ENCODE measurements around the gene NOL7. TPM values are rescaled to one million over a fixed set of nuclear protein-coding genes. Genes with fewer than 3 reads are reported as not detected.

Gene NOL7
- total and polyA plus RNA-seq, 2 donors (not counting 3 experiments of a cell fraction or from before 2014, with no cell fraction given) = 36.3 to 80.0 TPM

- Histone ChIP-seq H3K4me1 (ENCODE audit: control insufficient read depth, extremely low read depth, insufficient read depth, low read length) (peaks cover 17% of the 10 kb centered on the region), H2AFZ (ENCODE audit: low read depth, low read length) (no peak overlapping the region), H3K27me3 (ENCODE audit: control insufficient read depth in 2 of 2, insufficient read depth in 2 of 2, low read length in 2 of 2) (no peaks in the 10 kb centered on the region), H4K20me1 (replicated peaks; ENCODE audit: control insufficient read depth, extremely low read depth, insufficient read depth, low read length) (no peaks in the 10 kb centered on the region), H3K4me2 (ENCODE audit: insufficient read depth, low read length) (no peak overlapping the region), H3K36me3 (ENCODE audit: control insufficient read depth in 2 of 2, extremely low read depth in 1 of 2, insufficient read depth in 2 of 2, low read length in 2 of 2) (peaks cover 0 to 14% of the 10 kb centered on the region in 2 experiments), H3K4me3 (replicated peaks in 1 of 3; ENCODE audit: insufficient read depth in 1 of 3, low read depth in 1 of 3, low read length in 3 of 3) (no peak overlapping the region), H3K79me2 (ENCODE audit: control insufficient read depth, insufficient read depth, low read length) (peaks cover 25% of the 10 kb centered on the region), H3K9me1 (replicated peaks; ENCODE audit: control insufficient read depth, extremely low read depth, insufficient read depth, low read length) (no peaks in the 10 kb centered on the region), H3K27ac (ENCODE audit: insufficient read depth, low read depth, low read length) (no peak overlapping the region), H3K9me3 (replicated peaks; ENCODE audit: control insufficient read depth, insufficient read depth, low read length) (no peaks in the 10 kb centered on the region), H3K9ac (replicated peaks; ENCODE audit: extremely low read depth, insufficient read depth, low read length) (no peak overlapping the region)
- TF ChIP-seq POLR2A (IDR thresholded peaks at IDR 0.05; ENCODE audit: low read depth, low read length) = no peak
- no peak for TF ChIP-seq POLR2AphosphoS5 (IDR thresholded peaks at IDR 0.05; ENCODE audit: insufficient read depth, low read depth, low read length)
- TF ChIP-seq MYC (IDR thresholded peaks at IDR 0.05; ENCODE audit: low read depth, low read length) = no peak
- no peak for TF ChIP-seq CTCF (IDR thresholded peaks at IDR 0.05; ENCODE audit: extremely low read depth in 1 of 2, insufficient read depth in 1 of 2, low read depth in 1 of 2, low read length in 2 of 2)
- no peak for TF ChIP-seq EZH2 (IDR thresholded peaks at IDR 0.05; ENCODE audit: borderline replicate concordance, low read depth, low read length, severe bottlenecking)
- no peak for TF ChIP-seq JUN (IDR thresholded peaks at IDR 0.05; ENCODE audit: borderline replicate concordance, insufficient read depth, insufficient read length, low read depth)
- no peak for TF ChIP-seq GATA2 (IDR thresholded peaks at IDR 0.05; ENCODE audit: insufficient read depth, insufficient read length, low read depth, low read length)
- no peak for TF ChIP-seq MAX (IDR thresholded peaks at IDR 0.05; ENCODE audit: insufficient read depth, insufficient read length)
- no peak for TF ChIP-seq FOS (IDR thresholded peaks at IDR 0.05; ENCODE audit: borderline replicate concordance, insufficient read depth, low read length)
- ChIA-PET CTCF (interaction anchor here (1.5 to 3.4 kb wide), 3 partner anchors 12 to 39 kb away, joined by 4 to 42 read pairs (median 4); partner anchors contain the start of gene SIRT5), POLR2A (no interaction called here)
- intact Hi-C loops (cut with micrococcal nuclease) (loop anchor here (1.0 to 10.0 kb wide), 2 partner anchors 418 to 978 kb away; no protein-coding TSS in a partner anchor), dilution Hi-C loops (cut with MboI; ENCODE audit: extremely low pct_ligation_motif_present, low sequenced_read_pairs) (no loop called here)
- no TSS peak for BruUV-seq (replicated peaks)
- DNase-seq (ENCODE audit: low read depth, low spot score) = no peak
- FAIRE-seq = no peak
Observed at GRCh38 chr6:13613029-13613594, 2.0 kb upstream of the NOL7 start.
